ENCODE results near the gene HRNR. TPM values are rescaled to one million over a fixed set of nuclear protein-coding genes. Genes with fewer than 3 reads are reported as not detected.

The HRNR gene
- polyA plus RNA-seq, 1 donor from 2014 or later: not detected

DNA sequence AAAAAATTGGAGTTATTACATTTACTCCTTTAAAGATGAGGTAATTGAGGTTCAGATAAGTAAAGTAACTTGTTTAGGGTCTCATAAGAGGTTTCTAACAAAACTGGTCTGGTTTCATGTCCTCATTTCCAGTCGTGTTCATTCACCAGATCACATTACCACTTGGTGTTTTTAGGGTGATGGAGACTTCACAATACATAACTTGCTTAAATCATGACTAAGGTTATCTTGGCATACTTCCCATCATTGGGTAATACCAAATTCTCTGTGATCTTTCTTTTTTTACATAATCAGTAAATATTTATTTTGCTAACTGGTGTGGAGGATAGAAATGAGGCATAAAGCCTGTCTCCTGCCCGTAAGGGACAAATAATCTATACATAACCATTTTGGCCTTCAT is 33.4 kb downstream of the HRNR start:
- H3K9me3 ChIP-seq (ENCODE audit: low read length): no peaks in the 10 kb centered on the region
- no peak overlapping the region for H3K9ac ChIP-seq (ENCODE audit: low read length)
- TF ChIP-seq TAF1 (IDR thresholded peaks at IDR 0.05; ENCODE audit: low read depth): no peak
- TF ChIP-seq CTCF (IDR thresholded peaks at IDR 0.05; ENCODE audit: poor library complexity, severe bottlenecking): no peak
- TF ChIP-seq POLR2AphosphoS5 (IDR thresholded peaks at IDR 0.05): no peak
- no peak for TF ChIP-seq RAD21 (conservative IDR thresholded peaks at IDR 0.05)
- TF ChIP-seq MXI1 (conservative IDR thresholded peaks at IDR 0.05; ENCODE audit: poor library complexity, severe bottlenecking): no peak
- TF ChIP-seq EZH2 (IDR thresholded peaks at IDR 0.05; ENCODE audit: borderline replicate concordance, insufficient read depth, low read length, poor library complexity, severe bottlenecking): no peak
- TF ChIP-seq SMC3 (conservative IDR thresholded peaks at IDR 0.05; ENCODE audit: poor library complexity): no peak
- no peak for TF ChIP-seq EP300 (conservative IDR thresholded peaks at IDR 0.05; ENCODE audit: poor library complexity, severe bottlenecking)
- TF ChIP-seq REST (IDR thresholded peaks at IDR 0.05; ENCODE audit: borderline replicate concordance): no peak
- H2AFZ ChIP-seq (ENCODE audit: low read depth, low read length): no peak overlapping the region
- H3K27ac ChIP-seq (ENCODE audit: low read length): no peak overlapping the region
- H3F3A ChIP-seq (ENCODE audit: insufficient read depth, low read length, poor library complexity, severe bottlenecking): no peaks in the 10 kb centered on the region
- H4K20me1 ChIP-seq (ENCODE audit: insufficient read depth): no peaks in the 10 kb centered on the region
- no peak overlapping the region for H3K4me3 ChIP-seq (ENCODE audit: low read length)
- no peaks in the 10 kb centered on the region for H3K9me2 ChIP-seq (ENCODE audit: insufficient read depth, low read length)
- no peaks in the 10 kb centered on the region for H3K27me3 ChIP-seq (ENCODE audit: insufficient read depth, low read depth, low read length)
- no peak overlapping the region for H3K4me2 ChIP-seq (ENCODE audit: low read length)
- no peaks in the 10 kb centered on the region for H3K36me3 ChIP-seq (ENCODE audit: insufficient read depth, low read length)
- H3K79me2 ChIP-seq (replicated peaks; ENCODE audit: insufficient read depth, low read length): no peaks in the 10 kb centered on the region

DNA sequence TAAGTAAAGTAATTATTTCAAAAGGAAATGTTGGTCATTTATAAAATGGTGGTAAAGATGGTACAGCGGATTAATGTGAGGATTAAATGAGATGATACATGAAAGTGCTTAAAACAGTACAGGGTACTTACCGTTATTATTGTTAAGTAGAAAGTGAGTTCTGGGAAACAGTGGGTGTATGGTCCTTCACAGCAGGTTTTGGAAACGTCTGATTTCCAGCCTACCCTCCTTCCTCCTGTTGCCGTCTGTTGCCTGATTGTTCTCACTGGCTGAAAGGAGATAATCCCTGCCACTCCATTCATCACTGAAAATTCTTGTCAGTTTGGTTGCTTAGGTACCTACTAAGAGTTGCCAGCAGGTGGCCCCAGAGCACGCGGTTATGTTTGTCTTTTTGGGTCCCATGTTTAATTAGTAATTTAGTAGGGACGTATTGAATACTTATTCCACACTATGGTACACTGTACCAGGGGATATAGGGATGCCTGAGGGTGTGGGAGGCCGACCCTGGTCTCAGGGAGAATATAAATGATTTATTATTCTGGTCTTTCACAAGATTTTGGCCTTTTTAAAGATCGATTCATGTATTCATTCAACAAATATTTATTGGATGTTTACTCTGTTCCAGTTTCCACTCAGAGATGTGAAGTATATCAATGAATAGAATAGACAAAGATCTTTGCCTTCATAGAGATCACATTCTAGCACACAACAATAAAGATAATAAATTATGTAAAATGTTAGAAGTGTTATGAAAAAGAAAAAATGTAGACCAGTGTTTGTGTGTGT is 34.1 kb downstream of the HRNR start:
- Histone ChIP-seq H3F3A (ENCODE audit: insufficient read depth, low read length, poor library complexity, severe bottlenecking) (no peaks in the 10 kb centered on the region), H2AFZ (ENCODE audit: low read depth, low read length) (no peak overlapping the region), H3K4me3 (ENCODE audit: low read length) (no peak overlapping the region), H3K9me2 (ENCODE audit: insufficient read depth, low read length) (no peaks in the 10 kb centered on the region), H3K4me2 (ENCODE audit: low read length) (no peak overlapping the region), H3K9ac (ENCODE audit: low read length) (no peak overlapping the region), H3K79me2 (replicated peaks; ENCODE audit: insufficient read depth, low read length) (no peaks in the 10 kb centered on the region), H3K9me3 (ENCODE audit: low read length) (no peaks in the 10 kb centered on the region), H3K27me3 (ENCODE audit: insufficient read depth, low read depth, low read length) (no peaks in the 10 kb centered on the region), H4K20me1 (ENCODE audit: insufficient read depth) (no peaks in the 10 kb centered on the region), H3K27ac (ENCODE audit: low read length) (no peak overlapping the region), H3K36me3 (ENCODE audit: insufficient read depth, low read length) (no peaks in the 10 kb centered on the region)
- no peak for TF ChIP-seq TAF1 (IDR thresholded peaks at IDR 0.05; ENCODE audit: low read depth)

Data from neural cell (in vitro differentiated cells).